Measurements from ENCODE around the gene SLC7A6.
"Not testable (repeated sequence)": the region's sequence is repeated elsewhere in the genome, so short reads cannot be mapped to it uniquely, and the experiment has no call there.

Gene SLC7A6

DNA sequence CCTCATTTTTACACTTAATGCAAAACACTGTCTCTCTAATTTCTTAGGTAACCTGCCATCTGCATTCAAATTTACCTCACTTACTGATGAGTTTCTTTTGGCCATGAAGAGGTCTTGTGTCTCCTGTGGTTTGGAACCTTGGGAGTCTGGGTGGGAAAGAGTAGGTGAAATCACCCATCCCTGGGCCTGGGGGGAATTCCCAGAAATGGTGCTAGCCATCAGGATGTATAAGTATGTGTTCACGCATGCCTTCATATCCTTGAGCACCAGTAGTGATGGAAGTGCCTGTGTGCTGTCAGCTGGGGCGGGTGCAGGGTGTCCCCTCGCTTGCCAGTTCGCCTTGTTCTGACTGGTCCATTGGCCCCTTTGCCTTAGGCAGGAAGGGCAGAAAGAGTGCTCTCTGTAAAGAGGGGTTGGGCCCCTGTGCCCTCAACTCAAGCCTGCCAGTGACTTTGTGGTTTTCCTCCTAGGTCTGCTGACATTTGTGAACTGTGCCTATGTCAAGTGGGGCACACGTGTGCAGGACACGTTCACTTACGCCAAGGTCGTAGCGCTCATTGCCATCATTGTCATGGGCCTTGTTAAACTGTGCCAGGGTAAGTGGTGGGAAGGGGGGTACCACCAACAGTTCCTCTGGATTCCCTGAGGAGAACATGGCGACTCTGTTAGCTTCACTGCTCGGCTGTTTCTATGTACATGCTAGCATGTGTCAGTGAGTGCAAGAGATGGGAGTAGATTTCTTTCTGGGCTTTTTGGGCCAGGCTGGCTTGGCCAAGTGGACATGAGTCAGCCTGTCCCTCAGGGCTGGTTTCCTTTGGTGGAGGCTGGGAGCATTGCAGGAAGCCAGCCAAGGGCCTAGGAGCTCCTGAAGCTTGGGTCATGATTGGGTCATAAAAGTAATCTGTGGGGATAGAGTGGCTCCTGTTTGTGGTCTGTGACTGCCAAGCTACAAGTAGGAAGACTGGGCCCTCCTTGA lies 23.2 kb downstream of the SLC7A6 start:
- no peak overlapping the region for H3K56ac ChIP-seq (ENCODE audit: low read length)
- H2AK5ac ChIP-seq (ENCODE audit: low read length), result no peak overlapping the region
- no peak for DNase-seq
- H3K27me3 ChIP-seq (ENCODE audit: insufficient read depth, low read length, poor library complexity), result no peaks in the 10 kb centered on the region
- no peak overlapping the region for H2BK15ac ChIP-seq (replicated peaks; ENCODE audit: low read depth)
- H3K4me1 ChIP-seq (ENCODE audit: control insufficient read depth, low read depth, low read length), result peaks cover 2% of the 10 kb centered on the region
- H3K9ac ChIP-seq (ENCODE audit: low read length), result no peak overlapping the region
- H3K79me2 ChIP-seq (ENCODE audit: control insufficient read depth, insufficient read depth, low read length), result no peaks in the 10 kb centered on the region
- H3K79me1 ChIP-seq (ENCODE audit: low read length), result peaks cover 11% of the 10 kb centered on the region
- no peak overlapping the region for H3K23ac ChIP-seq (ENCODE audit: low read length)
- H3K18ac ChIP-seq (ENCODE audit: low read length), result no peak overlapping the region
- no CpG with 5 or more reads among the region's 11 CpGs for WGBS (ENCODE audit: extremely low coverage, insufficient coverage, low lambda C conversion rate)
- no peak overlapping the region for H2BK5ac ChIP-seq (ENCODE audit: low read length)
- no peak overlapping the region for H4K8ac ChIP-seq (ENCODE audit: low read depth, low read length)
- no peak overlapping the region for H3K4me2 ChIP-seq (ENCODE audit: low read length)
- H3K4ac ChIP-seq (ENCODE audit: low read depth, low read length), result no peak overlapping the region
- H4K5ac ChIP-seq (ENCODE audit: low read length), result no peak overlapping the region
- H3K4me3 ChIP-seq (ENCODE audit: low read length), result no peak overlapping the region
- H3K27ac ChIP-seq (ENCODE audit: low read depth, low read length), result no peak overlapping the region
- no peak overlapping the region for H2BK120ac ChIP-seq (ENCODE audit: low read depth, low read length)
- peaks cover 16% of the 10 kb centered on the region for H3K36me3 ChIP-seq (ENCODE audit: control insufficient read depth, insufficient read depth, low read length)

DNA sequence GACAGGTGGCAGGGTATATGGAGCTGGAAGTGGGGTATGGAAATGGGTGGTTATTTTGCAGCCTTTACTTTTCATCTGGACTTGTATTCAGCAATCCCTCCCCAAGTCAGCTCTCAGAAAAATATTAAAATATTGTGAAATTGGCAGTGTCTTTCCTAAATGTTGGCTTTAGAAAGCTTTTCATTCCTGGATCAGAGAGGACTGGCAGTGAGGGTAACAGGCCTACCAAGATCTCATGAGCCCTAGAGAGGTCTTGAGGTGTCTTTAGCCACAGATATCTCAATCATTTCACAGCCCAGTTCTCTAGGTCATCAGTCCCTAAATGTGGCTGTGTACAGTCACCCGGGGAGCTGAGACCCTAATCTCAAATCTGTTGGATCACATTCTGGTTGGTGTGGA lies 23.9 kb downstream of the SLC7A6 start:
- no peak overlapping the region for H3K4me2 ChIP-seq (ENCODE audit: low read length)
- H3K4me3 ChIP-seq (ENCODE audit: low read length), result no peak overlapping the region
- no peak overlapping the region for H2BK15ac ChIP-seq (replicated peaks; ENCODE audit: low read depth)
- H3K27me3 ChIP-seq (ENCODE audit: insufficient read depth, low read length, poor library complexity), result no peaks in the 10 kb centered on the region
- H3K23ac ChIP-seq (ENCODE audit: low read length), result no peak overlapping the region
- H3K79me1 ChIP-seq (ENCODE audit: low read length), result peaks cover 11% of the 10 kb centered on the region
- no peak overlapping the region for H4K5ac ChIP-seq (ENCODE audit: low read length)
- no peak overlapping the region for H2AK5ac ChIP-seq (ENCODE audit: low read length)
- H2BK5ac ChIP-seq (ENCODE audit: low read length), result no peak overlapping the region
- H3K36me3 ChIP-seq (ENCODE audit: control insufficient read depth, insufficient read depth, low read length), result peaks cover 17% of the 10 kb centered on the region
- no peak overlapping the region for H3K9ac ChIP-seq (ENCODE audit: low read length)
- H3K27ac ChIP-seq (ENCODE audit: low read depth, low read length), result no peak overlapping the region
- no peak for DNase-seq
- H3K56ac ChIP-seq (ENCODE audit: low read length), result no peak overlapping the region
- H3K4ac ChIP-seq (ENCODE audit: low read depth, low read length), result no peak overlapping the region
- no CpG with 5 or more reads among the region's 1 CpG for WGBS (ENCODE audit: extremely low coverage, insufficient coverage, low lambda C conversion rate)
- no peak overlapping the region for H3K18ac ChIP-seq (ENCODE audit: low read length)
- no peak overlapping the region for H4K8ac ChIP-seq (ENCODE audit: low read depth, low read length)
- H3K79me2 ChIP-seq (ENCODE audit: control insufficient read depth, insufficient read depth, low read length), result no peaks in the 10 kb centered on the region
- peaks cover 2% of the 10 kb centered on the region for H3K4me1 ChIP-seq (ENCODE audit: control insufficient read depth, low read depth, low read length)
- no peak overlapping the region for H2BK120ac ChIP-seq (ENCODE audit: low read depth, low read length)

DNA sequence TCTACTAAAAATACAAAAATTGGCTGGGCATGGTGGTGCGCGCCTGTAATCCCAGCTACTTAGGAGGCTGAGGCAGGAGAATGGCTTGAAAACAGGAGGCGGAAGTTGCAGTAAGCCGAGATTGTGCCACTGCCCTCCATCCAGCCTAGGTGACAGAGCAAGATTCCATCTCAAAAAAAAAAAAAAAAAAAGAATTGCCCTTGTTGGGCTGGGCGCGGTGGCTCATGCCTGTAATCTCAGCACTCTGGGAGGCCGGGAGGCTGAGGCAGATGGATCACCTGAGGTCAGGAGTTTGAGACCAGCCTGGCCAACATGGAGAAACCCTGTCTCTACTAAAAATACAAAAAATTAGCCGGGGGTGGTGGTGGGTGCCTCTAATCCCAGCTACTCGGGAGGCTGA lies 24.5 kb downstream of the SLC7A6 start:
- not testable (repeated sequence) for H3K9ac ChIP-seq (ENCODE audit: low read length); H3K56ac ChIP-seq (ENCODE audit: low read length); H3K18ac ChIP-seq (ENCODE audit: low read length); H3K4me1 ChIP-seq (ENCODE audit: control insufficient read depth, low read depth, low read length); H3K79me2 ChIP-seq (ENCODE audit: control insufficient read depth, insufficient read depth, low read length); H3K23ac ChIP-seq (ENCODE audit: low read length); H2AK5ac ChIP-seq (ENCODE audit: low read length); H2BK120ac ChIP-seq (ENCODE audit: low read depth, low read length); H4K8ac ChIP-seq (ENCODE audit: low read depth, low read length); H3K4ac ChIP-seq (ENCODE audit: low read depth, low read length); H2BK15ac ChIP-seq (replicated peaks; ENCODE audit: low read depth); H3K4me3 ChIP-seq (ENCODE audit: low read length); H3K27me3 ChIP-seq (ENCODE audit: insufficient read depth, low read length, poor library complexity); H3K27ac ChIP-seq (ENCODE audit: low read depth, low read length); H4K5ac ChIP-seq (ENCODE audit: low read length); DNase-seq; H2BK5ac ChIP-seq (ENCODE audit: low read length); H3K4me2 ChIP-seq (ENCODE audit: low read length)
- no CpG with 5 or more reads among the region's 9 CpGs for WGBS (ENCODE audit: extremely low coverage, insufficient coverage, low lambda C conversion rate)
- Histone ChIP-seq H3K36me3 (ENCODE audit: control insufficient read depth, insufficient read depth, low read length) (peaks cover 17% of the 10 kb centered on the region), H3K79me1 (ENCODE audit: low read length) (peaks cover 11% of the 10 kb centered on the region)

DNA sequence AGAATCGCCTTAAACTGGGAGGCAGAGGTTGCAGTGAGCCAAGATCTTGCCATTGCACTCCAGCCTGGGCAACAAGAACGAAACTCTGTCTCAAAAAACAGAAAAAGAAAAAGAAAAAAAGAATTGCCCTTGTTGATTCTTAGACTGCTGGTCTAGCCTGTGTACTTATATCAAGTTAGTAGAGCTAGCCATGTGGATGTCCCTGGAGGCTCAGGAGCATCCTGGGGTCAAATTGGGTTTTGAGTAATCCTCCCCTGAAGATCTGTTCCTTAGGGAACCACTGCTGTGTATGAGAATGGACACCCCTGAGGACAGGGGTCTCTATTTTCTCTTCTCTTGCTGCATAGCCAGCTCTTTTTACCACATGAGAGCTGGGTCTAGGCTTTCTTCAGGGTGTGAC lies 24.9 kb downstream of the SLC7A6 start:
- H3K27me3 ChIP-seq (ENCODE audit: insufficient read depth, low read length, poor library complexity), result no peaks in the 10 kb centered on the region
- peaks cover 2% of the 10 kb centered on the region for H3K4me1 ChIP-seq (ENCODE audit: control insufficient read depth, low read depth, low read length)
- no peak for DNase-seq
- H3K4me2 ChIP-seq (ENCODE audit: low read length), result no peak overlapping the region
- peaks cover 17% of the 10 kb centered on the region for H3K36me3 ChIP-seq (ENCODE audit: control insufficient read depth, insufficient read depth, low read length)
- H3K23ac ChIP-seq (ENCODE audit: low read length), result no peak overlapping the region
- H2BK5ac ChIP-seq (ENCODE audit: low read length), result no peak overlapping the region
- no peak overlapping the region for H2BK15ac ChIP-seq (replicated peaks; ENCODE audit: low read depth)
- H3K9ac ChIP-seq (ENCODE audit: low read length), result no peak overlapping the region
- peaks cover 11% of the 10 kb centered on the region for H3K79me1 ChIP-seq (ENCODE audit: low read length)
- no peak overlapping the region for H3K18ac ChIP-seq (ENCODE audit: low read length)
- H3K27ac ChIP-seq (ENCODE audit: low read depth, low read length), result no peak overlapping the region
- H3K4me3 ChIP-seq (ENCODE audit: low read length), result no peak overlapping the region
- no peak overlapping the region for H4K5ac ChIP-seq (ENCODE audit: low read length)
- H2BK120ac ChIP-seq (ENCODE audit: low read depth, low read length), result no peak overlapping the region
- H3K79me2 ChIP-seq (ENCODE audit: control insufficient read depth, insufficient read depth, low read length), result no peaks in the 10 kb centered on the region
- H4K8ac ChIP-seq (ENCODE audit: low read depth, low read length), result no peak overlapping the region
- H3K56ac ChIP-seq (ENCODE audit: low read length), result no peak overlapping the region
- H2AK5ac ChIP-seq (ENCODE audit: low read length), result no peak overlapping the region
- H3K4ac ChIP-seq (ENCODE audit: low read depth, low read length), result no peak overlapping the region
- no CpG with 5 or more reads among the region's 2 CpGs for WGBS (ENCODE audit: extremely low coverage, insufficient coverage, low lambda C conversion rate)

DNA sequence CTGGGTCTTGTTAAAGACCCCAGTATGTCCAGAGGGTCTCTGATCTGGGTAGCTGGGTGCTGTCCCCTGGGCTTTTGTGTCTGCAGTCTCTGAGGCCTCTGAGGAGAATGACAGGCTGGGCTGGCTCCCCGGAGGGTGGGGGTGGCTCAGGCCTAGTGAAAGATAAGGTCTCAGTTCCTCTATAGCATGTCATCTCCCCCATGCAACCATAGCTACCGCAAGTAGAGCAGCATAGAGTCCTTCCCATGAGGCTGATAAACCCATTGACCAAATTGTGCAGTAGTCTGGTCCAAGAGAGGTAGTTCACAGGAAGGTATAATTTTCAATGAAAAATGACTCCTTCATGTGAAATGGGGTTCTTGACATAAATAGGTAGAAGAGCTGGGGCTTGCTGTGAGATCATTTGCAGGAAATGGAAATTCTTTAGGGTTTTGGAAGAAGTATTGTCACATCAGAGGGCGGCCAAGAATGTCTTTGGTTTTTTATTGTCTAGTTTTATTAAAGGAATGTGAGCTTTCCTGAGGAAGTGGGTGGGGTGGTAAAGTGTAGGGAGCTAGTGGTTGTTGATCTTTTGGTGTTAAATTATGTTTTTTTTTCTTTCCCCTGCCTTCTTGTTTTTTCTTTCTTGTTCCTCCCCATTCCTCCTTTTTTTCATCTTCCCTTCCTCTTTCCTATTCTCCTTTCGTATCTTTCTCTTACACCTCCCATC lies 25.4 kb downstream of the SLC7A6 start:
- Histone ChIP-seq H3K4me3 (ENCODE audit: low read length) (no peak overlapping the region), H3K79me1 (ENCODE audit: low read length) (peaks cover 11% of the 10 kb centered on the region), H3K9ac (ENCODE audit: low read length) (no peak overlapping the region), H3K4me1 (ENCODE audit: control insufficient read depth, low read depth, low read length) (peaks cover 2% of the 10 kb centered on the region), H2BK5ac (ENCODE audit: low read length) (no peak overlapping the region), H3K36me3 (ENCODE audit: control insufficient read depth, insufficient read depth, low read length) (peaks cover 20% of the 10 kb centered on the region), H3K4ac (ENCODE audit: low read depth, low read length) (no peak overlapping the region), H3K27ac (ENCODE audit: low read depth, low read length) (no peak overlapping the region), H2BK15ac (replicated peaks; ENCODE audit: low read depth) (no peak overlapping the region), H3K18ac (ENCODE audit: low read length) (no peak overlapping the region), H3K56ac (ENCODE audit: low read length) (no peak overlapping the region), H3K4me2 (ENCODE audit: low read length) (no peak overlapping the region), H3K23ac (ENCODE audit: low read length) (no peak overlapping the region), H3K79me2 (ENCODE audit: control insufficient read depth, insufficient read depth, low read length) (no peaks in the 10 kb centered on the region), H3K27me3 (ENCODE audit: insufficient read depth, low read length, poor library complexity) (no peaks in the 10 kb centered on the region), H2BK120ac (ENCODE audit: low read depth, low read length) (no peak overlapping the region), H2AK5ac (ENCODE audit: low read length) (no peak overlapping the region), H4K5ac (ENCODE audit: low read length) (no peak overlapping the region), H4K8ac (ENCODE audit: low read depth, low read length) (no peak overlapping the region)
- peak; percentile 32 for DNase-seq
- 100% methylated on average over 1 of the region's 4 CpGs for WGBS (ENCODE audit: extremely low coverage, insufficient coverage, low lambda C conversion rate)

All from mesendoderm (in vitro differentiated cells).